ENCODE measurements around the gene LIFR.
"Not testable (repeated sequence)": the region's sequence is repeated elsewhere in the genome, so short reads cannot be mapped to it uniquely, and the experiment has no call there.

Gene LIFR

GRCh38 chr5:38556599-38557307, at the start of gene LIFR:
Gene LIFR (minus strand): TSS chr5:38556646. CDS start chr5:38530647, 25,999 bp downstream.
- no peak for FAIRE-seq

- no peak for FAIRE-seq
These were observed 49.2 kb upstream of the LIFR start for GRCh38 chr5:38605610-38606009.

- no peak for FAIRE-seq
These were observed 47.2 kb upstream of the LIFR start for GRCh38 chr5:38603691-38604090.

- FAIRE-seq: no peak
These were observed 46.2 kb upstream of the LIFR start for GRCh38 chr5:38602641-38603040.

GRCh38 chr5:38601863-38602298, 45.4 kb upstream of the LIFR start:
- FAIRE-seq: no peak

- FAIRE-seq: no peak
These were observed 44.9 kb upstream of the LIFR start for GRCh38 chr5:38601133-38601862.

GRCh38 chr5:38600329-38601045, 44.0 kb upstream of the LIFR start:
- no peak for FAIRE-seq

GRCh38 chr5:38599751-38600150, 43.3 kb upstream of the LIFR start:
- not testable (repeated sequence) for FAIRE-seq

GRCh38 chr5:38598994-38599617, 42.7 kb upstream of the LIFR start:
- FAIRE-seq: no peak

- FAIRE-seq: no peak
These were observed 42.0 kb upstream of the LIFR start for GRCh38 chr5:38598296-38598993.

- no peak for FAIRE-seq
These were observed 40.5 kb upstream of the LIFR start for GRCh38 chr5:38596981-38597380.

- FAIRE-seq: no peak
These were observed 38.8 kb upstream of the LIFR start for GRCh38 chr5:38595132-38595745.

GRCh38 chr5:38593959-38594358, 37.5 kb upstream of the LIFR start:
- no peak for FAIRE-seq

GRCh38 chr5:38591523-38591849, 35.0 kb upstream of the LIFR start:
- FAIRE-seq: no peak

- FAIRE-seq: no peak
These were observed 34.5 kb upstream of the LIFR start for GRCh38 chr5:38590838-38591522.

- no peak for FAIRE-seq
These were observed 33.2 kb upstream of the LIFR start for GRCh38 chr5:38589629-38590028.

GRCh38 chr5:38585816-38586215, 29.4 kb upstream of the LIFR start:
- no peak for FAIRE-seq

- FAIRE-seq: no peak
These were observed 27.1 kb upstream of the LIFR start for GRCh38 chr5:38583500-38583899.

GRCh38 chr5:38582975-38583319, 26.5 kb upstream of the LIFR start:
- no peak for FAIRE-seq

- FAIRE-seq: no peak
These were observed 26.0 kb upstream of the LIFR start for GRCh38 chr5:38582293-38582974.

- no peak for FAIRE-seq
These were observed 25.2 kb upstream of the LIFR start for GRCh38 chr5:38581597-38581996.
